Mucosa of gallbladder (tissue), 1 donor: Measurements from ENCODE around the gene C16orf74. TPM values are rescaled to one million over a fixed set of nuclear protein-coding genes. Genes with fewer than 3 reads are reported as not detected.

ENCODE experiments used
- DNase-seq: peaks from one replicate; pipeline ENCODE4 v3.0.0-alpha.2; 2020; ENCODE audit warnings: low spot score
- total RNA-seq: library from RNA; stranded (reverse); gene quantifications from one replicate; pipeline ENCODE4 v1.2.1, GENCODE V29; 2021
- donor health status: DM: no; HTN: no; CAD: no.

The C16orf74 gene
- total RNA-seq, 1 donor from 2014 or later: 0.83 TPM

- peak; percentile 62 for DNase-seq
Measured at GRCh38 chr16:85717393-85718152, 33.3 kb downstream of the C16orf74 start.

- DNase-seq: no peak
Measured at GRCh38 chr16:85716680-85717038, 34.2 kb downstream of the C16orf74 start.

- DNase-seq: no peak
Measured at GRCh38 chr16:85716022-85716679, 34.7 kb downstream of the C16orf74 start.

GRCh38 chr16:85715169-85716021 is 35.5 kb downstream of the C16orf74 start:
- no peak for DNase-seq

GRCh38 chr16:85712801-85713200 is 38.1 kb downstream of the C16orf74 start:
- no peak for DNase-seq

- DNase-seq: no peak
Measured at GRCh38 chr16:85711982-85712587, 38.8 kb downstream of the C16orf74 start.

GRCh38 chr16:85710732-85711131 is 40.2 kb downstream of the C16orf74 start:
- DNase-seq: no peak

- no peak for DNase-seq
Measured at GRCh38 chr16:85709766-85710585, 40.9 kb downstream of the C16orf74 start.

GRCh38 chr16:85708338-85708737 is 42.6 kb downstream of the C16orf74 start:
- DNase-seq: no peak

GRCh38 chr16:85707528-85708095 is 43.3 kb downstream of the C16orf74 start:
- DNase-seq: no peak

- no peak for DNase-seq
Measured at GRCh38 chr16:85706449-85707034, 44.4 kb downstream of the C16orf74 start.

- no peak for DNase-seq
Measured at GRCh38 chr16:85704900-85705846, 45.7 kb downstream of the C16orf74 start.

GRCh38 chr16:85704011-85704410 is 46.9 kb downstream of the C16orf74 start:
- DNase-seq: no peak

- DNase-seq: no peak
Measured at GRCh38 chr16:85699628-85700027, 51.3 kb downstream of the C16orf74 start.

GRCh38 chr16:85698935-85699558 is 51.8 kb downstream of the C16orf74 start:
- no peak for DNase-seq

- DNase-seq: no peak
Measured at GRCh38 chr16:85698459-85698891, 52.4 kb downstream of the C16orf74 start.

GRCh38 chr16:85697431-85697830 is 53.5 kb downstream of the C16orf74 start:
- DNase-seq: no peak

GRCh38 chr16:85696781-85697180 is 54.1 kb downstream of the C16orf74 start:
- no peak for DNase-seq
